Measurements from ENCODE around the gene ACOT13.
"Not testable (repeated sequence)": the region's sequence is repeated elsewhere in the genome, so short reads cannot be mapped to it uniquely, and the experiment has no call there.

ACOT13 gene

DNA sequence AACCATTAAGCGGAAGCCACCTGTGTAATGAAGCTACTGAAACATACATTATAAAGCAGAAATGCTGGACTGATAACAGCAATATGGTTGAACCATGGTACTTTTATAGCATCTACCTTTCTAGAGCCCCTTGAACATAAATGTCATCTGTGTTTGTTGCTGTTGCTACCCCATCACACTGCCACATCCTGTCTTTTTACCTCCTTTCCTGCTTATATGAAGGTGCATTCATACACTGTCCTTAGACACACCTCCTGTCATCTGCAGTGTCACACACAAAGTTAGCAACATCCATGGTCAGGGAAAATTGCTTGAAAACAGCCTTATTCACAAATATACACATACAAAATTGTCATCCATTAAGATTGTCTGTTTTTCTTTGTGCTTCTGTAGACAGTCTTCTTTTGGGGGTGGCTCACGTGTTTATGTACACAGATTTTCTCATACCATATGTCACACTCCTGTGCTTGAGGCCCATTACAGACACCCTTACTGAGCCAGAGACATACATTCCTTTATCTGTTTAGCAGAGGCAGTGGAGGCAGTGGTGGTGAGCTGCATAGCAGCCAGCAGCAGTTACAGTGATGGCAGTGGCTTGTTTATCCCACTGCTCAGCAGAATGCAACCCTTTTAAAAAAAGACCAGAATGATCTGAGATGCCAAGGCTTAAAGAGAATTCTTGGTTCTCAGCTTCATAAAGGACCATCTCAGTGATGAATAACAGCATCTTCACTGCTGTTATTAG is 26.1 kb downstream of the ACOT13 start:
- DNase-seq = no peak

DNA sequence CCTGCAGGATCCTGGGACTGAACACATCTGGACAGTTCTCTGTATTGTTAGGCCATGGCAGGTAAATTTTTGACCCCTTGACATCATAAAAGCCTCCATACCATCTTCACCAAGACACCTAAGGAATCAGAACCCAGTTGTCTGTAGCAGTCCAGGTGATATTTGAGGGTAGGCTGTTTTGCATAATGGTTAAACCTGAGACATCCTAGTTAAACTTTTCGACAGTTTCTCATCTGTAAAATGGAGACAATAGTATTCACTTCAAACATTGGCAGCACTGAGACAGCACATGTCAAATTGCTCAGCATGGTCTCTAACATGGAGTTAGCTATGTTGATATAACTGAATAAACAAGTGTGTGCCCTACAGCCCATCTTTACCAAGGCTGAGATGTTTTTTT is 27.3 kb downstream of the ACOT13 start:
- DNase-seq = no peak

DNA sequence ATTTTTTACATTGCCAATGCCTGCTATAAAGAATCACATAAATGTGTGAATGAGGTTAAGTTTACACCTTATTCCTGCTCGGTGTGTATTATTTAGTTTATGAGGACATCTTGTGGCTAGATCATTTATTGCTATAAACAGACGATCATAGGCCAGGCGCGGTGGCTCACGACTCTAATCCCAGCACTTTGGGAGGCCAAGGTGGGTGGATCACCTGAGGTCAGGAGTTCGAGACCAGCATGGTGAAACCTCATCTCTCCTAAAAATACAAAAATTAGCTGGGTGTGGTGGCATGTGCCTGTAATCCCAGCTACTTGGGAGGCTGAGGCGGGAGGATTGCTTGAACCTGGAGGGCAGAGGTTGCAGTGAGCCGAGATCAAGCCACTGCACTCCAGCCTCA is 28.8 kb downstream of the ACOT13 start:
- DNase-seq = peak; percentile 24

DNA sequence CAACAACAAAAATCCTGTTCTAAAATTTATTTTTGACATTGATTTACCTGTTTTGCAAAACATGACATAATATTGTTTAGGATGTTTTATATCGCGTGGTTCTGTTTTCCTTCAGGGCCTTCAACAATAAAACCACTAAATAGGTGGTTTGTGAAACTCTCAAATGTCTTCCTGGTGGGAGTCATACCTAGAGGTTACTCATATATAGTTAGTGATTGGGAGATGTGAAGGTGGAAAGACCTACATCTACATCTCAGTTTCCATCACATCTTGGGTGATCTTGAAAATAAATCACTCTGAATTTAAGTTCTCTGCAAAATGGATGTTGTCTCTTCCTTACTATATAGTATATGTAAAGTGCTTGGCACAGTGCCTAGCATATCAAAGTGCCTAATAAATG is 29.2 kb downstream of the ACOT13 start:
- DNase-seq = no peak

DNA sequence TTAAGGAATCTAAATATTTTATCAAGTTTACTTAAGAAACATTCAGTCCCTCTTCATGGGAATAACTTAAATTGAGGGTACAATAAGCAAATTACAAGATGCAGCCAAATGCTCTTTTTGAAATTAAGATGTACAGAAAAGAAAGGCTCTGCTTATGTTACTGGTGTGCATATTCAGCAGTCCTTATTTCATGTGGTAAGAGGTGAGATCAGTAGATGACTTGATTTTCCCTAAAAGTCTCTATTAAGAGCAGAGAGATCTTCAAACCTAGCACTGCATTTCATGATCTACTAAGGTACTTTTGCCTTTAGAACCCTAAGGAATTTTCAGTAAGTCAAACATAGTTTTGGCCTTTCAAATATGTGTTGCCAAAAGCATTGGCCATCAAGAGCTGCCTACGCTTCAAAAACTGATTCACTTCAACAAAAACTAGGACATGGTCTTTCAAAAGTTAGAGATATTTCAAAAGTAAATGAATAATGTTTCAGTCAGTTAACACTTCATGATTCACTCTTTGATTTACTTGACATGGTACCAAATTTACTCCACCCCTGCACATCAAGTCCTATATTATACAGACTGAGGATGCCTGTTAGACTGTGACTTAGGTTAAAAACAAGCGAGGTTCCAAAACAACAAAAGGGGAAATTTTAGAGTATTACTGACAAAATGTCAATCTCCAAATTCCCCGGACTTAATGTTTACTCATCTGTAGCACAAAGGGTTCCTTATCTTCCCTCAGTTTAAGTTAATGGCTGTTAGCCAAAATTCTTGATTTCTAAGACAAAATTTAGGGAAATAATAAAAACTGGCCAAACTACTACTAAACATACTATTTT is 32.9 kb downstream of the ACOT13 start:
- DNase-seq = no peak

DNA sequence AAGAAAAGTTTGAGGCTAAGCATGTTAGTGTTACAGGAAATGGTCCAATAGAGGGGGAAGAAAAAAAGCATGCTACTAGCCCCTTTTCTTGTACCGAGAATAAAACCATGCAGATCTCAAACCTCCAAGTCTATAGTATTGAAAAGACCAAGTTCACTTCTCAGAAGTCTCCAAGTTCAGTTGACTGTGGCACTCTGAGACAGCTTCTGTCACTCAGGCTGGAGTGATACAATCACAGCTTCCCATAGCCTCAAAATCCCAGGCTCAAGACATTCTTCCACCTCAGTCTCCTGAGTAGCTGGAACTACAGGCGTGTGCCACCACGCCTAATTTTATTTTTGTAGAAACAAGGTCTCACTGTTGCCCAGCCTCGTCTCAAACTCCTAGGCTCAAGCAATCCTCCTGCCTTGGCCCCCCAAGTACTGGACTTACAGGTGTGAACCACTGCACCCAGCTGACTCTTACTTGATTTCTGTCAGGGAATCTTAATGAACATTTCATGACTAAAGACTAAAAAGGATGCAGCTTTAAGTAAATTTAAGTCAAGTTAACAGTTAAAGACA is 35.9 kb downstream of the ACOT13 start:
- DNase-seq = no peak

DNA sequence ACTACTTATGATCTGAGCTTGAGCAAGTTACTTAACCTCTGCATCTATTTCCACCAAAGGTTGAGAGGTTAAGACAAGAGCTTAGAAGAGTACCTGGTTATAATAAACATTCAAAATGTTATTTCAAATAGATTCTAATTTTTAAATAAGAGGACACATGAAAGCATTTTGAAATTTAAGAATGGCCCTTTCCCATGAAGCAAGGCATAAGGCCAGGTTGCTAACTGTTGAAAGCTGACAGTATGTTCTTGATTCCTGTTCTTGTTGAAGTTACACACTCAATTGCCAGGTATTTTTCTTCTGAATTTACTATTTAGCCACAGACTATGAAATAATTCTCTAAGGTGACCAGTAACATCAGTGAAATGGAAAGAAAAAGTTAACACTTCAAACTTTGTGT is 37.6 kb downstream of the ACOT13 start:
- DNase-seq = no peak

DNA sequence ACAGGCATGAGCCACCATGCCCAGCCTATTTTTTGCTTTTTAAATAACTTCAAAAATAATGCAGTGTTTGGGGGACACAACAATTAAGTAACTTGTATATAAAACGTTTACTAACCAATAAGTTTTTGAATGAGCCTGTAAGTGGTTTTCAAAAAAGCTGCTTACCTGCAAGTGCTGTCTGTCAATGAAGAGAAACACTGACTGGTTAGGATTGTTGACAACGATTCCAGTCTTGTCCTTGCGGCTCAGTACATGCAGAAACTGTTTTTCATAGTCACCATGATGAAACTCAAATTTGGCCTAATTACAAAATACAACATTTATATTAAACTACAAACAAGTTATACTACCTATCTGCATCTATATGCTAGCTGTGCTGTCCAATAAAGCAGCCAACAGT is 41.7 kb downstream of the ACOT13 start:
- no peak for DNase-seq

DNA sequence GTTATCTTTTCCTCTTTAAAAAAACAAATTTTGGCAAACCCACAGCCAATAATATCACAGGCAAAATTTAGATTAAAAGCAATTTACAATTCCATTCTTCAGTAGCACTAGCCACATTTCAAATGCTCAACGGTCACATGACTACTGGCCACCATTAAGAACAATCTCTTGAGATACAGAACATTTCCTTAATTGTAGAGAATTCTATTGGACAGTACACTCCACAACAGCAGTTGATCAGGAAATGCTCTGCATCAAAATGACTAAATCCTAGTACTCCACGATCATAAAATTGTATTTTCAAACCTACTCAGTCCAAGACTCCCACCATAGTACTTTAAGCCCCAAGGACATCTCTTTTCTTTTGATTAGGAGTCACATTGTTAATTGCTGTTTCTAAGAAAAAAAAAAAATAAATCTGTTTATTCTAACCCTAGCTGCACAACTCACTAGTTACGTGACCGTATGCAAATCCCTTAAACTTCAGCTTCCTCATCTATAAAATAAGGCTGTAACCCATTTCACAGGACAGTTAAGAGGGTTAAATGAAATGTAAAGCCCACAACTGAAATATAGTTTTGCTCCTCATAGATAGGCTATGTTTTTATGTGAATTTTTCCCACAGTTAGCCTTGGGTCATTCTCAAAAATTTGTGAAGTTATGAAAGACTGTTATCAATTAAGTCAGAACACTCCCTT is 42.3 kb downstream of the ACOT13 start:
- DNase-seq = no peak

DNA sequence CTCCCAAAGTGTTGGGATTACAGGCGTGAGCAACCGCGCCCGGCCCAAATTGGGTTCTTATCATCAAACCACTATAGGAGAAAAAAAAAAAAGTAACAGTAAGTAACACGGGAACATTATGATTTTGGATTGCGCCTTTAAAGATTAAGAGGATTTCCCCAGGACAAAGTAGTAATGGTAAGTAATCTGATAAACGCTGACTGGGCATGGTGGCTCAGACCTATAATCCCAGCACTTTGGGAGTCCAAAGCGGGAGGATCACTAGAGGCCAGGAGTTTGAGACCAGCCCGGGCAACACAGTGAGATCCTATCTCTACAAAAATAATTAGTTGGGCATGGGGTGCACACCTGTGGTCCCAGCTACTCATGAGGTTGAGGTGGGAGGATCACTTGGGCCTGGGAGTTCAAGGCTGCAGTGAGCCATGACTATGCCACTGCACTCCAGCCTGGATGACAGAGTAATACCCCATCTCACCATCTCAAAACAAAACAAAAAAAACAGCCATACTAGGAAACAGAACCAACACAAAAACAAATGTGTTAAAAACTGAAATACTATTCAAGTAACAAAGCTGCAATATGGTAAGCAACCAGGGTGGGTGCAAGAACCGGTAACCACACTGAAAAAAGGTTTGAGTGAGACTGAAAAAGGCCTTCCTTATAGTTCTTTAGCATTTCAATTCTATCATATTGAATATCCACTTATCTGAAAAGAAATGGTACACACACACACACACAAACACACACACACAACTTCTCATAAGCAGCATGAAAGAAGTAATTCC is 43.8 kb downstream of the ACOT13 start:
- no peak for DNase-seq

DNA sequence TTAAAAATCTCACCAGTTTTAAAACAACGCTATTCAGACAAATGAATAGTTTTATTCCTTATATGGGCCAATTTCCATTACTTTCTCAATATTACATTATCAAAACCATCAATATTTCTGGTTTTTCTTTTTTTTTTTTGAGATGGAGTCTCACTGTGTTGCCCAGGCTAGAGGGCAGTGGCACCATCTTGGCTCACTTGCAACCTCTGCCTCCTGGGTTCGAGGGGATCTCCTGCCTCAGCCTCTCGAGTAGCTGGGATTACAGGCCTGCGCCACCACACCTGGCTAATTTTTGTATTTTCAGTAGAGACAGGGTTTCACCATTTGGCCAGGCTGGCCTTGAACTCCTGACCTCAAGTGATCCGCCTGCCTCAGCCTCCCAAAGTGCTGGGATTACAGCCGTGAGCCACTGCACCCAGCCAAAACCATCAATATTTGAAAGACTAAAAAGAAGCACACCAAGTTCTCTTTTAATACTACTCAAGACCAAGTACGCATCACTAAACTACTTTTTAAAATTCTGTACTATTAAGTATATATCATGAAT is 49.8 kb downstream of the ACOT13 start:
- DNase-seq = not testable (repeated sequence)

DNA sequence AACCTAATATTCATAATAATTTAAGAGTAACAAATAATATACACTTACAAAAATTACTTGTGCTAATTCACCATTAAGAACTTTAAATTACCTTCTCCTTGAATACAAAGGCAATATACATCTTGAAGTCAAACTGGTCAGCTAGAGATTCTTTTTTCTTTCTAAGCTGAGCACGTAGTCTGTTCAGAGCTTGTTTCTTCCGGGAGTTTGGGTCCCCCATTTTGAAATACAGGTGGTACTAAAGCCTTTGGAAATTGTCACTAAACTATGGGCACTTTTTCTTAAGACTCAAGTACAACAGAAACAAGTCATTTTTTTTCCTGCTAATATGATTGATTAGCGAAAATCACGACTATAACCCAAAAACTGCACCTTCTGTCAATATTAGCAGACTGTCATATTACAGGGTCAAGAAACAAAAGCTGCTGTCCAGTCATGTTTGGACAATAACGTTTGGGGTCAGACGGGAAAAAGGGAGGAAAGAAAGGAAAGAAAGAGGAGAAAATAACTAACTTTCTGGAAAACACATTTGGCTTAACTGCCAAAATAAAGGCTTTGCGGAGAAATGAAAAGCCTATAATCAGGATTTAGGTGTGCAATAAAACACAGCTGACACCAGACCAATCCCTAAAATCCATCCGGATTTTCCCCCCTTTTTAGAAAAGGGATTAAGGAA is 51.7 kb downstream of the ACOT13 start:
- no peak for DNase-seq

DNA sequence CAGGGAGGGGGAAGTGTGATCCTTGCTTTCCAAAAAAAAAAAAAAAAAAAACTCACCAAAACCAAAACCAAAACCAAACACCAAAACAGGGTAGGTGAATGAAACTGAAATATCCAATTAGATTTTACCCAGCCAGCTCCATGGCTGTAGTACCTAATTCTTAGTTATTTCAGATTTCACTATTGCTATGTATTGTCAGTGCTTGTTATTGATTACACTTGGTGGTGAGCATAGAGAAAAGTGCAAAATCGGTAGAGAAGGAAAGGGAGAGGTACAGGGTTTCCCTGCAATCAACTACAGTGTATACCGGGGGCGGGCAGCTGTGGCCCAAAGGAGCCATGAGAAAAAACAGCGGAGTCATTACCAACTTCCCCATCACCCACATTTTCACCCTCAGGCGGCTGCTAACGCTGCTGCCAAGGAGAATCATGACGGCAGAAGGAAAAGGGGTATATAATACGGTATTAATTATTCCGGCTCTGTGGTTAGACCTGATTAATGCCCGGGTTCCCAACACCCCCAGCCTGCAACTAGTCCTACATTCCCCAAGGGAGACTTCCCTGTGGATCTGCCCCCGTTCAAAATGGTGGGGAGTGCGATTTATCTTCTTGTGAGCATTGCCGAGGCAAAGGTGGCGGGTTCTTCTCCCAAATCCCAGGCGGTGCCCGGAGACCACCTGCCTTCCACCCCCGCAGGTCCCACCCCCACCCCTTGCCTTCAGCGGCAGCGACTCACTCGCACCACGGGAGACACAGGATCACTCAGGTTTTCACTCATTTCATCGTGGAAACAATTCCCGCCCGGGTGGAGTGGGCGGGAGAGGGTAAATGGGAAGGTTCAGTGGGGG is 52.5 kb downstream of the ACOT13 start, which contains the start of gene C6orf62:
TSS of gene C6orf62 (minus strand) at position 30 of the 847 bp plus-strand sequence. CDS start 486 bp downstream, outside the sequence.
- DNase-seq = peak; percentile 45

DNA sequence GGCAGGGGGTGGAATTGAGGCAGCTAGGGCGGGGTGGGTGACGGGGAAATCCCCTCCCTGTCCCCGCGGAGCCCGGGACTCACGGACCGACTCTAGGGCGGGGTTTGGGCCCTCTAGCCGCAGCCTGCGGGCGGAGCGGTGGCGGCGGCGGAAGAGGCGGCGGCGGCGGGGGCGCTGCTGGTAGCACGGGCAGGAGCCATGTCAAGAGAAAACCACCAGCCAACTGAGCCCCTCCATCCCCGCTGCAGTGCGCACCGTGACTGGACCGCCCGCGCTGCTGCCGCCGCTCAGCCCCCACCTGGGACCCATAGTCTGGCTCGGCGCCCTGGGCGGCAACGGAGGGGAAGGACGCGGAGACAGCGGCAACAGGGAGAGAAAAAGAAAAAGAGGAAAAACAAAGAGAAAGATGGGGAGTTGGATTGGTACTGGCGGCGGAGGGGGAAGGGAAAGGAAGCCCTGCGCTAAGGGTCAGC is 53.3 kb downstream of the ACOT13 start:
- DNase-seq = peak; percentile 77

DNA sequence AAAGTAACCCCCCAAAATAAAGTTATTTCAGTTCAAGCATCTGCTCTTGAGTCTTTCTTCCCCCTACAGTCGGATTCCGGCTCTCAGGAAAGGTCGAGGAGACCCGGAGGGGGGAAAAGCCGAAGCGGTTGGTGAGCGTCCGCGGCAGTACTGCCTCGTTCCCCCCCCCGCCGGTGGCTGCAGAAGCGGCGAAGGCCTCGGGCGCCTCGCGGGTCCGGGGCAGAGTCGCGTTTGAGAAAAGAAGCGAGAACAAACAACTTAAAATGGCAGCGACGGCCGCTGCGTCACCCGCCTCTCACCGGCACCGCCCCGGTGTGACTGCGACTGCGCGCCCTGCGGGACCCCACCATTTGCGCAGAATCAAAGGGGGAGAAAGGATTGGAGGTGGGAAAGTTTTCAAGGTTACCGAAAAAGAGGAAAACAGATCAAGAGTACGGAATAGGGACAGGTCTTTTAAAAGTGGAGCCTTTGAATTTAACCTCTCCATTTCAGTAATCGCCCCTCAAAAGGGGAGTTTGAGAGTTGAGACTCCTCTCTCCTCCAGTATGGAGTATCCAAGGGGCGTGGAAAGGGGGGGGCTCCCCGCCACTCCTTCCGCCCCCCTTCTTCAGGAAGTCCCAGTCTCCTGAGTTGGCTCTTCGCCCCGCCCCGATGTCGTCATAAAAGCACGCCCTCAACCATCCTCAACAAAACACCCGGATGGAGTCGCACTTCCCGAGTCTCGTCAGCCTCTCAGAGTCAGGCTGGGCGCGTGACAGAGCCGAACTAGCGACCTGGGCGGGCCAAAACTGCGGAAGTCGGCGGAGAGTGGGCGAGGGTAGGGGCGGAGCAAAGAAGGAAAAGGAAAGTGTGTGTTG is 54.0 kb downstream of the ACOT13 start:
- peak; percentile 99 for DNase-seq

DNA sequence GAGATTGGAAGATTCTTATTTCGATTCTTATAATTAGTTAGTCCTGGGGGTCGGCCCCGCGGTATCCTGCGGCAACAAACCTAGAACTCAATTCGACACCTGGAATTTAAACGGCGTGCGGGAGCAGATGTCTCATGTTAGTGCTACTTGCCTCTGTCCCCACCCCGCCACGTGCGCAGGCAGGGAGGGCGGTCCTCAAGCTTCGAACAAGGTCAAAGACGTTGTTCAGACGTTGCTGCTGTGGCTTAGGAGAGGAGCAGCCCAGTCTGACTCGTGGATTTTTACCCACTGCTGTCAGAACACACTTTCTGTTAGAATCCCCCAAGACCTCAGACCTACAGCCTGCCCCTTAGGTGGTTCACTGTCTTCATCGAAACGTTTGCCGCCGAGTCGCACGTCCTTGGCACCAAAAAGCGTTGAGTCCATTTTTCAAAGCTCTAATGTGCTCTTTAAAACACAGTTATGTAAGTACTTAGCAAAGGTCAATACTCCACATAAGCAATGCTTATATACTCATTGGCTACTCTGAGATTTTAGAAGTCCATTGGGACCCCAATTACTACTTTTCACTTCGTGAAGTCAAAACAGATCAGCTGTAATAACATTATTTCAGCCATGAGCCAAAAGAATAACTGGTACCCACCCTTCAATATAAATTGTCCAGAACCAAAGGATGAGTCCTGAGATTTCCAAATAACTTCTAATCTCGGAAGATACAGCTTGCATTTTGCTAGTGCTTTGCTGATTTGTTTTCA is 54.8 kb downstream of the ACOT13 start:
- DNase-seq = no peak

DNA sequence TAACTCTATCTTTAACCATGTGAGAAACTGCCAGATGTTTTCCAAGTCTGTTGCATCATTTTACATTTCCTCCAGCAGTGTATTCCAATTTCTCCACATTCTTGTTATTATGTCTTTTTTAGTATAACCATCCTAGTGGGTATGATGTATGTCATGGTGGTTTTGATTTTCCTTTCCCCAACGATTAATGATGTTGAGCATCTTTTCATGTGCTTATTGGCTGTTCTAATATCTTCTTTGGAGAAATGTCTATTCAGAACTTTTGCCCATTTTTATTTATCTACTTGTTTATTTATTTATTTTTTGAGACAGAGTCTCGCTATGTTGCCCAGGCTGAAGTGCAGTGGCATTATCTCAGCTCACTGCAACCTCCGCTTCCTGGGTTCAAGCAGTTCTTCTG is 56.4 kb downstream of the ACOT13 start:
- DNase-seq = no peak

DNA sequence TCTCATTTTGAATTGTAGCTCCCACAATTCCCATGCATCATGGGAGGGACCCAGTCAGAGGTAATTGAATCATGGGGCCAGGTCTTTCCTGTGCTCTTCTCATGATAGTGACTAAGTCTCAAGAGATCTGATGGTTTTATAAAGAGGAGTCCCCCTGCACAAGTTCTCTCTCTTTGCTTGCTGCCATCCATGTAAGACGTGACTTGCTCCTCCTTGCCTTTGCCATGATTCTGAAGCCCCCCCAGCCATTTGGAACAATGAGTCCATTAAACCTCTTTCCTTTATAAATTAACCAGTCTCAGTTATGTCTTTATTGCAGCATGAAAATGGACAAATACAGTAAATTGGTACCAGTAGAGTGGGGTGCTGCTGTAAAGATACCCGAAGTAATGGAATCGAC is 63.8 kb downstream of the ACOT13 start:
- not testable (repeated sequence) for DNase-seq

Measured in stimulated activated CD4-positive, alpha-beta T cell treated with anti-CD3 and anti-CD28 coated beads, Interleukin-12 subunit alpha, Interleukin-12 subunit beta, amount 100 ng/mL, for 4 hours (primary cell).